GM12891 (cell line): ENCODE data around the gene ZNF292. TPM values are rescaled to one million over a fixed set of nuclear protein-coding genes. Genes with fewer than 3 reads are reported as not detected.

Experiments
- DNase-seq: peaks from one replicate; pipeline ENCODE4 v3.0.0; 2011; ENCODE audit warnings: low spot score; ENCODE audit not compliant: insufficient read length
- FAIRE-seq: peaks from 2 replicates; lab custom pipeline; 2011; peaks lifted over from hg19 to GRCh38; lab: Jason Lieb, UNC
- PAX5 ChIP-seq: IDR thresholded peaks from 2 replicates; pipeline ENCODE4 v1.6.1; 2011; ENCODE audit warnings: low read length, moderate library complexity, mild to moderate bottlenecking; ENCODE audit not compliant: insufficient read depth, severe bottlenecking
- POLR2A ChIP-seq: IDR thresholded peaks from 2 replicates; pipeline ENCODE4 v1.6.1; 2011; ENCODE audit warnings: low read depth, low read length, control low read depth
- POLR2AphosphoS5 ChIP-seq: IDR thresholded peaks from 2 replicates; pipeline ENCODE4 v1.6.1; 2011; ENCODE audit warnings: low read depth, low read length, control low read depth
- POU2F2 ChIP-seq: IDR thresholded peaks from 2 replicates; pipeline ENCODE4 v1.6.1; 2011; ENCODE audit warnings: low read depth, mild to moderate bottlenecking, control low read depth, low read length, moderate library complexity
- SPI1 ChIP-seq: IDR thresholded peaks from 2 replicates; pipeline ENCODE4 v1.6.1; 2011; ENCODE audit warnings: low read depth, low read length, control low read depth
- TAF1 ChIP-seq: IDR thresholded peaks from 2 replicates; pipeline ENCODE4 v1.6.1; 2011; ENCODE audit warnings: low read depth, low read length, control low read depth
- polyA plus RNA-seq: library from polyadenylated mRNA; unstranded; fragments of >200 nt; gene quantifications from one replicate; pipeline ENCODE4 v1.2.1, GENCODE V29; 2012; ENCODE audit warnings: low read depth, missing spikeins, inconsistent platforms; ENCODE audit not compliant: missing spikeins

Gene ZNF292
- polyA plus RNA-seq = 17.1 TPM

DNA sequence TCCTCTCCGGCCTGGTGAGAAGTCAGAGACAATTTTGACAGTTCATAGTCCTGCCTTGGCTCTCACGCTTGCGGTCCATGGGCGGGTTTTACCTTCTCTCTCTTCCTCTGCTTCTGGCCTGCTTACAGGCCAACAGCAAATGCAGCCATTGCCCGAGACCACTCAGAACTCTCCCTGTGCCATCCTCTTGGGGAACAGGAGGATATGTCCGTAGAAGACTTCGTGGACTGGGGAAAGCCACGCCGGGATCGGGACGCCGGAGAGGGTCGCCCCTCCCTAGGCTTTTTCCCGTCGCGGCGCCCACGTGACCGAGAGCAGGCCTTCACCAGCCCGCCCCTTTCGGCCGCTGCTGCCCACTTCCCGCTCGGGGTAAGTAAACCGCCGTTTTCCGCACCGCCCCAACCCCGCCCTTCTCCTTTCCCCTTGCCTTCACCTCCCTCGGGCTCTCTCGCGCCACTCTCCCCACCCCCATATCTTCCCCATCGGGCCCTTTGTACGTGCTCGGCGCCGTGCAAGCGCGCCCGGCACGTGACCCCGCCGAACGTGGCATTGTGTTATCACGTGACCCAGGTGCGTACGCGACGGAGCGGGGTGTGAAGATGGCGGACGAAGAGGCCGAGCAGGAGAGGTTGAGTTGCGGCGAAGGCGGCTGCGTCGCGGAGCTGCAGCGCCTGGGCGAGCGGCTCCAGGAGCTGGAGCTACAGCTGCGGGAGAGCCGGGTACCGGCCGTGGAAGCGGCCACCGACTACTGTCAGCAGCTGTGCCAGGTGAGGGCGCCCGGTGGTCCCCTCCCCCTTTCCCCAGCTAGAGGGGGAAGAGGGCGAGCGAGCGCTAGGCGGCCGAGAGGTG lies at the start of gene ZNF292:
TSS of gene ZNF292 (plus strand) at position 573 of the 849 bp plus-strand sequence. CDS start at position 600, 27 bp downstream.
- DNase-seq (peak; percentile 78), FAIRE-seq (peak; percentile 100)
- TF ChIP-seq POU2F2 = 0 out of 2 replicates have a peak, but pooled peaks have one; percentile 7
- peak; percentile 61 for TF ChIP-seq POLR2AphosphoS5
- TF ChIP-seq TAF1 = peak; percentile 81
- peak; percentile 37 for TF ChIP-seq SPI1
- peak; percentile 63 for TF ChIP-seq POLR2A
- no peak for TF ChIP-seq PAX5

DNA sequence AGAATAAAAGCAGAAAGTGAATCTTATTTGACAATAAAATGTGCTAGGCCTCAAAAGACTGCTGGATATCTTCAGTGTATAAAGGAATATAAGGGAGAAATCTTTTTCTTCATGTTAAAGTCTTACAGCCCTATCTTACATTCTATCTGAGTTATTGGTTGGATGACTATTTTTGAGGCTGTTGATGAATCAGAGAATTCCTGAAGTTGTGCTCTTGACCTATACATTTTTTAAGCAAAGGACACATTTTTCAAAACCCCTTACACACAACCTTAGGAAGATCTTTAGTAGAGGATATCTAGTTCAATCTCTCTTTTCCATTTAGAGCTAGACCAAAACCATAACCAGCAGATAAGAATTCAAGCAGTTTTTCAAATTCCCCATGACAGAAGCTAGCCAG lies 49.5 kb upstream of the ZNF292 start:
- no peak for DNase-seq
- FAIRE-seq = no peak
- TF ChIP-seq POLR2A (no peak), POLR2AphosphoS5 (no peak), POU2F2 (no peak), SPI1 (no peak), TAF1 (no peak), PAX5 (no peak)

DNA sequence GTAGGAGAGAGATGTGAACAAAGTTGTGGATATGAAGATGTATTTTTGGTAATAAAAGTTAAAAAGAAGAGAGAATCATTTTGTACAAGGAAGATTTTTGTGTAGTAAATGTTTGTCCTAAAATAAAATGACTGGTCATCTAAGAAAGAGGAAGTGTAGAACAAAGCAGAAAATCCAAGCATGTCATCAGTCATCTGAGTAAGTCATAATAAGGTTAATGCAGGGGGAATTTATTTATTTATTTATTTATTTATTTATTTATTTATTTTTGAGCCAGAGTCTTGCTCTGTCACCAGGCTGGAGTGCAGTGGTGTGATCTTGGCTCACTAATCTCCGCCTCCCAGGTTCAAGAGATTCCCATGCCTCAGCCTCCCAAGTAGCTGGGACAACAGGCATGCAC lies 44.7 kb upstream of the ZNF292 start:
- FAIRE-seq (no peak), DNase-seq (no peak)
- TF ChIP-seq SPI1 (peak; percentile 86), POLR2AphosphoS5 (no peak)

DNA sequence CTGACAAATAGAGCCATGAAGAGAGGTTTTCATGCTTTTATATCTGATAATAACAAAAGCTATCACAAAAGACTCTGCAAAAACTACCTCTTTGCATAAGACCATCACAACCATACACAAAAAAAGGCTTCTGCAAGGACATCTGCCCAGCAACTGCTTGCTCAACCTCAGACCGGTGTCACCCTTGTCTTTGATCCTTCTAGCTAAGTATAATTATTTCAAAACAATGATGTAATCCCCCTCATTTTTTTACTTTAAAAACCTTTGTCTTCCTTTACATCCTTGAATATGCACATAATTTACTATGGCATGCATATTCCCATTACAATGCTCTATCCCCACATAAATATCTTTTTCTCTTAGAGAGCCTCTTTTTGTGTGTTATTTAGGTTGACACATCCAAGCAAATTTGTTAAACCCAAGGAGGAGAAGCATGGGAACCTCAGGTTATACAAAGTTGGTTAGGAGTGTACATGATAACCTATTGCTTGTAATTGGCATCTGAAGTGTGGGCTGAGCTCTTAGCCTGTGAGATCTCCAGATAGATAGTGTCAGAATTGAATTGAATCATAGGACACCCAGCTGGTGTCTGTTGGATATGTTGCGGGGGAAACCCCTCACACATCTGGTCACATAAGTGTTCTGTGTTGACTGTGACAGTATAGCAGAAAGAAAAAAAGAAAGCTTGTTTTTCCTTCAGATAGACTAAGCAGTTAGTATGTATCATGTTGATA lies 39.8 kb upstream of the ZNF292 start:
- FAIRE-seq = peak; percentile 91

DNA sequence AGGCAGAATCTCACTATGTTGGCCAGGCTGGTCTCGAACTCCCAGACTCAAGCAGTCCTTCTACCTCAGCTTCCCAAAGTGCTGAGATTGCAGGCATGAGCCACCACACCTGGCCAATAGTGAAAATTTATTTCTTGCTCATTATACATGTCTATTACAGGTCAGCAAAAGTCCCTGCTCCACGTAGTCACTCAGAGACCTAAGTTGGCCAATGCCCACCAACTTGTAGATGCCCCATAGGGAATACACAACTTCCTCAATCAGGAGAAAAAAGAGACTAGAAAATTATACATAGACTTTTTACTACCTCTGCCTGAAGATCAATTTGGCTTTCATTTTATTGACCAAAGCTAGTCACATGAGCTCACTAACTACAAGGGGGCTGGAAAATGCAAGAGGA lies 38.4 kb upstream of the ZNF292 start:
- DNase-seq (no peak), FAIRE-seq (no peak)
- TF ChIP-seq POU2F2 = no peak
- no peak for TF ChIP-seq SPI1
- TF ChIP-seq POLR2AphosphoS5 = no peak
- no peak for TF ChIP-seq TAF1
- TF ChIP-seq PAX5 = no peak
- TF ChIP-seq POLR2A = no peak

More for the DNA sequence above, 39.8 kb upstream of the ZNF292 start:
- TF ChIP-seq PAX5 = no peak
- TF ChIP-seq SPI1 = no peak
- no peak for TF ChIP-seq POLR2A
- TF ChIP-seq POLR2AphosphoS5 = no peak
- TF ChIP-seq POU2F2 = no peak
- no peak for TF ChIP-seq TAF1
- DNase-seq = peak; percentile 11

DNA sequence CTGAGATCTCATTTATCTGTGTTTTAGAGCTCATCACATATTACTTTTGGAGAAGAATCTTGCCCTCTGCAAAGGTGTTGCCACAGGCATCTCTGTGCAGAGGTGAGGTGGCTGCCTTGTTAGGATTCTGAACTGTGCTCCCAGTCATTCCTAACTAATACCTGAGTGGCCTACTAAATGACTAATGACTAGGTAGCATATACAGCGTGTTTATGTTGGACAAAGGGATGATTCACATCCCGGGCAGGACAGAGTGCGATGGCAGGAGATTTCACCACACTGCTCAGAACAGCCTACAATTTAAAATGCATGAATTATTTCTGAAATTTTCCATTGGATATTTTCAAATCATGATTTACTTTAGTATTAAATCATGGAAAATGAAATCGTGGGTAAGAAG lies 37.3 kb upstream of the ZNF292 start:
- no peak for DNase-seq
- TF ChIP-seq TAF1 = no peak
- FAIRE-seq = no peak

DNA sequence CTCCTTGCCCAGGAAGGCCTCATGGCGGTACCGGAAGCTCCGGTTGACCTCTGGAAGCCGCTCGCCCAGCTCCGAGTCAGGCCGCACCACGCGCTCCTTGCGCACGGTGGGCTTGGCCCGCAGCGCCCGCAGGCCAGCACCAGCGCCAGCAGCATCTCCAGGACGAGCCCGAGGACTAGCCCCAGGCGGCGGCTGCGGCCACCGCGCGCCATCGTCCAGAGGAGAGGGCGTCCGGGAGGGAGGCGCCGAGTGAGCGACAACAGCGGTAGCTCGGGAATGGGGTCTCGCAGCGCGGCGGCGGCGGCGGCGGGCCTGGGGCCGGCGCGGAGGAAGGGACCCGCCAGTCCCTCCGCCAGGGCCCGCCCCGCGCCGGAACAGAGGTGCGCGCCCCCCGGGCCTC lies 32.9 kb upstream of the ZNF292 start:
- DNase-seq = no peak
- FAIRE-seq = no peak
- TF ChIP-seq POLR2AphosphoS5 (no peak), PAX5 (no peak), SPI1 (no peak), POLR2A (no peak), POU2F2 (no peak), TAF1 (no peak)

DNA sequence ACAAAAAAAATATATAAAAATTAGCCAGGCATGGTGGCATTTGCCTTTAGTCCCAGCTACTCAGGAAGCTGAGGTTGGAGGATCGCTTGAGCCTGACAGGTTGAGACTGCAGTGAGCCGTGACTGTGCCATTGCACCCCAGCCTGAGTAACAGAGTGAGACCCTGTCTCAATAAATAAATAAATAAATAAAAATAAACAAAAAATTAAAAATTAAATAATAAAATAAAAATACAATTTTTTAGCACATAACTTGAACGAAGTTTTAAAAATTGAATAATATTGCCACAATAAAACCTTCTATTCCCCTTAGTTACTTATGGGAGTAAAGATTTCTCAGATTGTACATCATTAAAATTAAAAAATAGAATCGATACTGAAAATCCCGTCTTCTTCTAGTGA lies 31.3 kb upstream of the ZNF292 start:
- TF ChIP-seq POLR2AphosphoS5 (no peak), POLR2A (no peak), SPI1 (no peak), PAX5 (no peak), POU2F2 (no peak), TAF1 (no peak)
- FAIRE-seq = no peak

DNA sequence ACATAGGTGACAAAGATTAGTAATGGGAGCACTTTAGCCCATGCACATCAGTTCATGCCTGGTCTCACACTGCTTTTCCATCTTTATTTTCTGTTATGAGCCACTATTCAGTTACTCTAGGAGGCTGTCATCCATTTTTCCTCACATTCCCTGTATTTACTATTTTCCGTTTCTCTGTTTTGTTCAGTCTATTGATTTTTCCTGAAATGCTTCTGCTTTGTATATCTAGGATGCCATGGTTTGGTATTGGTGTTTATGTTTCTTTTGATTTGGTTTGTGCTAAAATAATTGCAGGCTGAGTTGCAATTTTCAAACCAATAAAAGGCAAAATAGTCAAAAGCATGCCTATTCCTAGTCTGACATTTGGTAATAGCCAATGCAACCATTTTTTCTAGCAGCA lies 28.9 kb upstream of the ZNF292 start:
- DNase-seq = no peak
- no peak for FAIRE-seq
- TF ChIP-seq POLR2AphosphoS5 = no peak
- no peak for TF ChIP-seq SPI1
- TF ChIP-seq PAX5 = no peak
- TF ChIP-seq POU2F2 = no peak
- TF ChIP-seq TAF1 = no peak
- no peak for TF ChIP-seq POLR2A

More for the DNA sequence above, 31.3 kb upstream of the ZNF292 start:
- DNase-seq = no peak
